Measurements from ENCODE around the gene NECTIN2. TPM values are rescaled to one million over a fixed set of nuclear protein-coding genes. Genes with fewer than 3 reads are reported as not detected.

NECTIN2 gene
- total RNA-seq, 1 donor from 2014 or later = 0.35 TPM

GRCh38 chr19:44894946-44895345 is 48.8 kb downstream of the NECTIN2 start:
- intact Hi-C loops (cut with micrococcal nuclease) = loop anchor here (5.0 kb wide), 1 partner anchor 683 kb away; the partner anchor contains the start of gene ZNF227
- peaks cover 68% of the 10 kb centered on the region for H3K36me3 Mint-ChIP-seq (ENCODE audit: low read depth)
- H3K27me3 Mint-ChIP-seq = no peaks in the 10 kb centered on the region
- H3K4me3 Mint-ChIP-seq = no peak overlapping the region
- peaks cover 25% of the 10 kb centered on the region for H3K4me1 Mint-ChIP-seq
- TF ChIP-seq CTCF (IDR thresholded peaks at IDR 0.05) = no peak
- DNase-seq (no peak), ATAC-seq (ENCODE audit: low read depth) (no peak)
- H3K9me3 Mint-ChIP-seq = no peaks in the 10 kb centered on the region
- H3K27ac Mint-ChIP-seq = no peak overlapping the region
- POLR2A ChIA-PET = interaction anchor here (0.6 kb wide), 1 partner anchor 288 kb away, joined by 6 read pairs; no protein-coding TSS in a partner anchor
- CTCF ChIA-PET = no interaction called here

- H3K9me3 Mint-ChIP-seq = no peaks in the 10 kb centered on the region
- POLR2A ChIA-PET = no interaction called here
- no peak for TF ChIP-seq CTCF (IDR thresholded peaks at IDR 0.05)
- H3K36me3 Mint-ChIP-seq (ENCODE audit: low read depth) = peaks cover 83% of the 10 kb centered on the region
- no peak for DNase-seq
- intact Hi-C loops (cut with micrococcal nuclease) = no loop called here
- ATAC-seq (ENCODE audit: low read depth) = no peak
- no peaks in the 10 kb centered on the region for H3K27me3 Mint-ChIP-seq
- no peak overlapping the region for H3K27ac Mint-ChIP-seq
- CTCF ChIA-PET = no interaction called here
- peaks cover 6% of the 10 kb centered on the region for H3K4me1 Mint-ChIP-seq
- H3K4me3 Mint-ChIP-seq = no peak overlapping the region
Measured at GRCh38 chr19:44897835-44898234, 51.7 kb downstream of the NECTIN2 start.

GRCh38 chr19:44900328-44901244 is 54.5 kb downstream of the NECTIN2 start:
- no peak for ATAC-seq (ENCODE audit: low read depth)
- no peak overlapping the region for H3K4me3 Mint-ChIP-seq
- no peak for TF ChIP-seq CTCF (IDR thresholded peaks at IDR 0.05)
- intact Hi-C loops (cut with micrococcal nuclease) = no loop called here
- ChIA-PET POLR2A (no interaction called here), CTCF (no interaction called here)
- peaks cover 6% of the 10 kb centered on the region for H3K4me1 Mint-ChIP-seq
- no peaks in the 10 kb centered on the region for H3K9me3 Mint-ChIP-seq
- H3K36me3 Mint-ChIP-seq (ENCODE audit: low read depth) = peaks cover 66% of the 10 kb centered on the region
- no peaks in the 10 kb centered on the region for H3K27me3 Mint-ChIP-seq
- no peak for DNase-seq
- no peak overlapping the region for H3K27ac Mint-ChIP-seq

GRCh38 chr19:44903216-44903601 is 57.1 kb downstream of the NECTIN2 start:
- POLR2A ChIA-PET = interaction anchor here (0.6 to 1.5 kb wide), 3 partner anchors 35 to 105 kb away, joined by 4 to 8 read pairs (median 4); partner anchors contain the start of gene CLPTM1
- peaks cover 18% of the 10 kb centered on the region for H3K4me1 Mint-ChIP-seq

More at GRCh38 chr19:44903216-44903601, 57.1 kb downstream of the NECTIN2 start:
- peaks cover 40% of the 10 kb centered on the region for H3K36me3 Mint-ChIP-seq (ENCODE audit: low read depth)
- CTCF ChIA-PET = interaction anchor here (1.0 to 1.8 kb wide), 6 partner anchors 49 to 285 kb away, joined by 3 to 10 read pairs (median 4); no protein-coding TSS in a partner anchor
- H3K27me3 Mint-ChIP-seq = peaks cover 15% of the 10 kb centered on the region
- intact Hi-C loops (cut with micrococcal nuclease) = loop anchor here (1.0 to 2.0 kb wide), 6 partner anchors 48 to 435 kb away; no protein-coding TSS in a partner anchor
- H3K9me3 Mint-ChIP-seq = no peaks in the 10 kb centered on the region
- no peak for TF ChIP-seq CTCF (IDR thresholded peaks at IDR 0.05)
- ATAC-seq (ENCODE audit: low read depth) (no peak), DNase-seq (no peak)
- H3K4me3 Mint-ChIP-seq = no peak overlapping the region
- no peak overlapping the region for H3K27ac Mint-ChIP-seq

Measured in activated B cell treated with CpG ODN at 0.5 μM for 24 hours (primary cell).